ENCODE measurements around the gene HIP1R.
"Not testable (repeated sequence)": the region's sequence is repeated elsewhere in the genome, so short reads cannot be mapped to it uniquely, and the experiment has no call there.

The HIP1R gene

GRCh38 chr12:122834921-122835749 lies at the start of gene HIP1R:
HIP1R (plus strand) TSS chr12:122835457; CDS start chr12:122835551, 94 bp downstream.
- peak; percentile 42 to 56 for DNase-seq

GRCh38 chr12:122785503-122785902 lies 49.8 kb upstream of the HIP1R start:
- DNase-seq: no peak

- no peak for DNase-seq
Measured at GRCh38 chr12:122788387-122788786, 46.9 kb upstream of the HIP1R start.

GRCh38 chr12:122789637-122790036 lies 45.6 kb upstream of the HIP1R start:
- DNase-seq: no peak

- no peak for DNase-seq
Measured at GRCh38 chr12:122790393-122791075, 44.7 kb upstream of the HIP1R start.

GRCh38 chr12:122793685-122794106 lies 41.6 kb upstream of the HIP1R start:
- DNase-seq: peak; percentile 49 to 54

- no peak for DNase-seq
Measured at GRCh38 chr12:122795807-122796206, 39.5 kb upstream of the HIP1R start.

GRCh38 chr12:122799641-122800243 lies 35.5 kb upstream of the HIP1R start:
- DNase-seq: no peak

GRCh38 chr12:122803937-122804336 lies 31.3 kb upstream of the HIP1R start:
- no peak for DNase-seq

- DNase-seq: not testable (repeated sequence)
Measured at GRCh38 chr12:122804957-122805356, 30.3 kb upstream of the HIP1R start.

GRCh38 chr12:122807651-122808050 lies 27.6 kb upstream of the HIP1R start:
- no peak for DNase-seq

GRCh38 chr12:122811777-122812176 lies 23.5 kb upstream of the HIP1R start:
- no peak for DNase-seq

GRCh38 chr12:122813310-122813713 lies 21.9 kb upstream of the HIP1R start:
- DNase-seq: no peak

GRCh38 chr12:122819209-122819785 lies 16.0 kb upstream of the HIP1R start:
- no peak for DNase-seq

- no peak for DNase-seq
Measured at GRCh38 chr12:122820138-122820537, 15.1 kb upstream of the HIP1R start.

GRCh38 chr12:122820838-122821271 lies 14.4 kb upstream of the HIP1R start:
- DNase-seq: no peak

- no peak for DNase-seq
Measured at GRCh38 chr12:122823429-122823828, 11.8 kb upstream of the HIP1R start.

- no peak for DNase-seq
Measured at GRCh38 chr12:122825773-122826724, 9.2 kb upstream of the HIP1R start.

GRCh38 chr12:122827258-122827657 lies 8.0 kb upstream of the HIP1R start:
- no peak for DNase-seq

GRCh38 chr12:122830517-122831214 lies 4.6 kb upstream of the HIP1R start:
- DNase-seq: no peak
